ENCODE results near the gene LAMC2. TPM values are rescaled to one million over a fixed set of nuclear protein-coding genes. Genes with fewer than 3 reads are reported as not detected.

Gene LAMC2
- total RNA-seq, 5 donors from 2014 or later (not counting 1 experiment from before 2014, with no cell fraction given) = 0.03 to 0.15 (median 0.09) TPM; not detected in 2

- no peak overlapping the region for H3K27ac Mint-ChIP-seq
- H3K27me3 Mint-ChIP-seq = peaks cover 2 to 7% of the 10 kb centered on the region in 2 donors
- H3K9me3 ChIP-seq = no peaks in the 10 kb centered on the region
- ChIA-PET POLR2A (interaction anchor here in 1 of 2 donors (0.6 kb wide), 1 partner anchor 333 kb away, joined by 3 read pairs; no protein-coding TSS in a partner anchor), CTCF (no interaction called here)
- H3K4me3 ChIP-seq (ENCODE audit: control insufficient read depth in 1 of 2, extremely low read depth in 1 of 2, low read length in 1 of 2) = no peak overlapping the region
- H3K4me3 Mint-ChIP-seq = no peak overlapping the region
- no peaks in the 10 kb centered on the region for H3K4me1 Mint-ChIP-seq
- no peak for DNase-seq
- H3K9me3 Mint-ChIP-seq = no peaks in the 10 kb centered on the region
- H3K27ac ChIP-seq (ENCODE audit: low read length) = no peak overlapping the region
- no peaks in the 10 kb centered on the region for H3K4me1 ChIP-seq (ENCODE audit: control insufficient read depth in 1 of 2, extremely low read depth in 1 of 2, insufficient read depth in 2 of 2, low read length in 2 of 2)
- no CpG with 5 or more reads among the region's 6 CpGs for WGBS (ENCODE audit: insufficient coverage)
- H3K36me3 ChIP-seq (ENCODE audit: control insufficient read depth in 2 of 2, extremely low read depth in 1 of 2, insufficient read depth in 1 of 2, low read length in 1 of 2) = no peaks in the 10 kb centered on the region
- H3K27me3 ChIP-seq (replicated peaks in 1 of 2; ENCODE audit: control insufficient read depth in 2 of 2, extremely low read depth in 1 of 2, insufficient read depth in 2 of 2, low read length in 1 of 2) = no peaks in the 10 kb centered on the region
- no peak for ATAC-seq (replicated peaks in 1 of 4)
- no peaks in the 10 kb centered on the region for H3K36me3 Mint-ChIP-seq
Measured at GRCh38 chr1:183236158-183236725, 50.2 kb downstream of the LAMC2 start.

DNA sequence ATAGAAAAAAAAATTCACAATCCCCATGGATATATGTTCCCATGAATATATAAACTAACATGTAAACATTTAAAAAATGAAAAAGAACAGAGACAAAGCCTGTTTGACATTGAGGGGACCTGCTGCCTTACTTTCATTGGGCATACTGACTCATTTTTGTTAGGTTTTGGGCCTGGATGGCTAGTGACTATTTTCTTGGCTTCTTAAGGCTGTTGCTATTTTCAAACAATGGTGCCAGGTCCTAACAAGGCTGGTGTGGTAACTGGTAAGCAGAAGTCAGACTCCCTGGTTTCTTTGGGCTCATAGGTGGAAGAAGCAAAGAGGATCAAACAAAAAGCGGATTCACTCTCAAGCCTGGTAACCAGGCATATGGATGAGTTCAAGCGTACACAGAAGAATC lies 51.0 kb downstream of the LAMC2 start:
- Histone ChIP-seq H3K9me3 (no peaks in the 10 kb centered on the region), H3K36me3 (ENCODE audit: control insufficient read depth in 2 of 2, extremely low read depth in 1 of 2, insufficient read depth in 1 of 2, low read length in 1 of 2) (no peaks in the 10 kb centered on the region), H3K27me3 (replicated peaks in 1 of 2; ENCODE audit: control insufficient read depth in 2 of 2, extremely low read depth in 1 of 2, insufficient read depth in 2 of 2, low read length in 1 of 2) (no peaks in the 10 kb centered on the region), H3K4me1 (ENCODE audit: control insufficient read depth in 1 of 2, extremely low read depth in 1 of 2, insufficient read depth in 2 of 2, low read length in 2 of 2) (no peaks in the 10 kb centered on the region), H3K4me3 (ENCODE audit: control insufficient read depth in 1 of 2, extremely low read depth in 1 of 2, low read length in 1 of 2) (no peak overlapping the region), H3K27ac (ENCODE audit: low read length) (no peak overlapping the region)
- Mint-ChIP-seq H3K27me3 (peaks cover 5 to 7% of the 10 kb centered on the region in 2 donors), H3K36me3 (no peaks in the 10 kb centered on the region), H3K4me3 (no peak overlapping the region), H3K9me3 (no peaks in the 10 kb centered on the region), H3K4me1 (no peaks in the 10 kb centered on the region), H3K27ac (no peak overlapping the region)
- ATAC-seq (replicated peaks in 1 of 4) (no peak), DNase-seq (no peak)
- CTCF ChIA-PET = no interaction called here
- 100% methylated on average over 1 of the region's 2 CpGs for WGBS (ENCODE audit: insufficient coverage)
- POLR2A ChIA-PET = no interaction called here

- no peaks in the 10 kb centered on the region for H3K27me3 ChIP-seq (replicated peaks in 1 of 2; ENCODE audit: control insufficient read depth in 2 of 2, extremely low read depth in 1 of 2, insufficient read depth in 2 of 2, low read length in 1 of 2)
- H3K9me3 Mint-ChIP-seq = no peaks in the 10 kb centered on the region
- H3K36me3 Mint-ChIP-seq = no peaks in the 10 kb centered on the region
- no peak for DNase-seq
- no peak for ATAC-seq (replicated peaks in 1 of 4)
- H3K9me3 ChIP-seq = no peaks in the 10 kb centered on the region
- H3K4me1 Mint-ChIP-seq = no peaks in the 10 kb centered on the region
- peaks cover 7 to 9% of the 10 kb centered on the region in 2 donors for H3K27me3 Mint-ChIP-seq
- H3K36me3 ChIP-seq (ENCODE audit: control insufficient read depth in 2 of 2, extremely low read depth in 1 of 2, insufficient read depth in 1 of 2, low read length in 1 of 2) = no peaks in the 10 kb centered on the region
- H3K27ac ChIP-seq (ENCODE audit: low read length) = no peak overlapping the region
- WGBS (ENCODE audit: insufficient coverage) = 83% methylated on average over 1 of the region's 2 CpGs
- H3K27ac Mint-ChIP-seq = no peak overlapping the region
- no peak overlapping the region for H3K4me3 Mint-ChIP-seq
- no peak overlapping the region for H3K4me3 ChIP-seq (ENCODE audit: control insufficient read depth in 1 of 2, extremely low read depth in 1 of 2, low read length in 1 of 2)
- ChIA-PET POLR2A (no interaction called here), CTCF (no interaction called here)
- no peaks in the 10 kb centered on the region for H3K4me1 ChIP-seq (ENCODE audit: control insufficient read depth in 1 of 2, extremely low read depth in 1 of 2, insufficient read depth in 2 of 2, low read length in 2 of 2)
Measured at GRCh38 chr1:183238071-183238470, 52.0 kb downstream of the LAMC2 start.

DNA sequence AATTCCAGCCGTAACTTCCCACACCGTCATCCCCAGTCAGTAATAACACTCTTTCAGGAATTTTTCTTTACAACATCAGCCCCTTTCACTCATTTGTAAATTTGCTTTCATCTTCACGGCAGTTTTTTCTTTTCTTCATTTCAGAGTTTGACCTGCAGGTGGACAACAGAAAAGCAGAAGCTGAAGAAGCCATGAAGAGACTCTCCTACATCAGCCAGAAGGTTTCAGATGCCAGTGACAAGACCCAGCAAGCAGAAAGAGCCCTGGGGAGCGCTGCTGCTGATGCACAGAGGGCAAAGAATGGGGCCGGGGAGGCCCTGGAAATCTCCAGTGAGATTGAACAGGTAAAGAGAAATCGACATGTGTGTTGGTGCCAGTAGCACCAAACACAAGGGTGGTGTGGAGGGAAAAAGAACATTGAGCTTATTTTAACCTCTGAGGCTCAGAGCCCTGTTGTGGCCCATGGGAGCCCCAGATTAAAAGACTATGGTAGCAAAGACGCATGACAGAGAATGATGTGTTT lies 53.2 kb downstream of the LAMC2 start:
- Histone ChIP-seq H3K27ac (ENCODE audit: low read length) (no peak overlapping the region), H3K36me3 (ENCODE audit: control insufficient read depth in 2 of 2, extremely low read depth in 1 of 2, insufficient read depth in 1 of 2, low read length in 1 of 2) (no peaks in the 10 kb centered on the region), H3K4me3 (ENCODE audit: control insufficient read depth in 1 of 2, extremely low read depth in 1 of 2, low read length in 1 of 2) (no peak overlapping the region), H3K4me1 (ENCODE audit: control insufficient read depth in 1 of 2, extremely low read depth in 1 of 2, insufficient read depth in 2 of 2, low read length in 2 of 2) (no peaks in the 10 kb centered on the region), H3K9me3 (no peaks in the 10 kb centered on the region), H3K27me3 (replicated peaks in 1 of 2; ENCODE audit: control insufficient read depth in 2 of 2, extremely low read depth in 1 of 2, insufficient read depth in 2 of 2, low read length in 1 of 2) (no peaks in the 10 kb centered on the region)
- no peak overlapping the region for H3K27ac Mint-ChIP-seq
- no peaks in the 10 kb centered on the region for H3K4me1 Mint-ChIP-seq
- WGBS (ENCODE audit: insufficient coverage) = 76% methylated on average over 7 of the region's 7 CpGs
- no peak overlapping the region for H3K4me3 Mint-ChIP-seq
- ChIA-PET POLR2A (no interaction called here), CTCF (no interaction called here)
- H3K9me3 Mint-ChIP-seq = no peaks in the 10 kb centered on the region
- no peaks in the 10 kb centered on the region for H3K36me3 Mint-ChIP-seq
- ATAC-seq (replicated peaks in 1 of 4) (no peak), DNase-seq (no peak)
- peaks cover 11% of the 10 kb centered on the region in 2 donors for H3K27me3 Mint-ChIP-seq

DNA sequence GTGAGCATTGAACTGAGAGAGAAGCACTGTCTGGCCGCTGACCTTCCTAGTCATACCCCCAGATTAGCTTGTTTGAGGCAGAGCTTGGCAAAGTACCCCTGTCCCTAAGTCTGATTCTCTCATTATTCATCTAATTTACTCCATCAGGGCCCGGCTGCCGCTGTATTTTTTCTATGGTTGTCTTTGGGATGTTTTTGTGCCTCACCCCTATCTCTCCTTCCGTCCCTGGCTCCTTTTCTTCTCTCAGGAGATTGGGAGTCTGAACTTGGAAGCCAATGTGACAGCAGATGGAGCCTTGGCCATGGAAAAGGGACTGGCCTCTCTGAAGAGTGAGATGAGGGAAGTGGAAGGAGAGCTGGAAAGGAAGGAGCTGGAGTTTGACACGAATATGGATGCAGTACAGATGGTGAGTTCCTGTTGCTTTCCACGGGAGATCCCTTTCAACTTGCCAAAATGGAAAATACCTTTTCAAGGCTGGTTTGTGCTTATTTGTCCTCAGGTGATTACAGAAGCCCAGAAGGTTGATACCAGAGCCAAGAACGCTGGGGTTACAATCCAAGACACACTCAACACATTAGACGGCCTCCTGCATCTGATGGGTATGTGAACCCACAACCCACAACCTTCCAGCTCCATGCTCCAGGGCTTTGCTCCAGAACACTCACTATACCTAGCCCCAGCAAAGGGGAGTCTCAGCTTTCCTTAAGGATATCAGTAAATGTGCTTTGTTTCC lies 53.9 kb downstream of the LAMC2 start:
- peaks cover 11% of the 10 kb centered on the region in 2 donors for H3K27me3 Mint-ChIP-seq
- H3K4me3 Mint-ChIP-seq = no peak overlapping the region
- DNase-seq (no peak), ATAC-seq (replicated peaks in 1 of 4) (no peak)
- H3K27ac Mint-ChIP-seq = no peak overlapping the region
- H3K4me3 ChIP-seq (ENCODE audit: control insufficient read depth in 1 of 2, extremely low read depth in 1 of 2, low read length in 1 of 2) = no peak overlapping the region
- H3K9me3 ChIP-seq = no peaks in the 10 kb centered on the region
- no peaks in the 10 kb centered on the region for H3K4me1 Mint-ChIP-seq
- no peaks in the 10 kb centered on the region for H3K36me3 Mint-ChIP-seq
- POLR2A ChIA-PET = no interaction called here
- WGBS (ENCODE audit: insufficient coverage) = 65% methylated on average over 4 of the region's 8 CpGs
- H3K9me3 Mint-ChIP-seq = no peaks in the 10 kb centered on the region
- CTCF ChIA-PET = no interaction called here
- no peaks in the 10 kb centered on the region for H3K4me1 ChIP-seq (ENCODE audit: control insufficient read depth in 1 of 2, extremely low read depth in 1 of 2, insufficient read depth in 2 of 2, low read length in 2 of 2)
- H3K27me3 ChIP-seq (replicated peaks in 1 of 2; ENCODE audit: control insufficient read depth in 2 of 2, extremely low read depth in 1 of 2, insufficient read depth in 2 of 2, low read length in 1 of 2) = no peaks in the 10 kb centered on the region
- H3K27ac ChIP-seq (ENCODE audit: low read length) = no peak overlapping the region
- no peaks in the 10 kb centered on the region for H3K36me3 ChIP-seq (ENCODE audit: control insufficient read depth in 2 of 2, extremely low read depth in 1 of 2, insufficient read depth in 1 of 2, low read length in 1 of 2)

- no CpG with 5 or more reads among the region's 4 CpGs for WGBS (ENCODE audit: insufficient coverage)
- Mint-ChIP-seq H3K4me3 (no peak overlapping the region), H3K27ac (no peak overlapping the region), H3K9me3 (no peaks in the 10 kb centered on the region), H3K36me3 (no peaks in the 10 kb centered on the region), H3K27me3 (peaks cover 14% of the 10 kb centered on the region in 2 donors), H3K4me1 (no peaks in the 10 kb centered on the region)
- Histone ChIP-seq H3K4me1 (ENCODE audit: control insufficient read depth in 1 of 2, extremely low read depth in 1 of 2, insufficient read depth in 2 of 2, low read length in 2 of 2) (no peaks in the 10 kb centered on the region), H3K27ac (ENCODE audit: low read length) (no peak overlapping the region), H3K36me3 (ENCODE audit: control insufficient read depth in 2 of 2, extremely low read depth in 1 of 2, insufficient read depth in 1 of 2, low read length in 1 of 2) (no peaks in the 10 kb centered on the region), H3K27me3 (replicated peaks in 1 of 2; ENCODE audit: control insufficient read depth in 2 of 2, extremely low read depth in 1 of 2, insufficient read depth in 2 of 2, low read length in 1 of 2) (no peaks in the 10 kb centered on the region), H3K9me3 (no peaks in the 10 kb centered on the region), H3K4me3 (ENCODE audit: control insufficient read depth in 1 of 2, extremely low read depth in 1 of 2, low read length in 1 of 2) (no peak overlapping the region)
- ATAC-seq (replicated peaks in 1 of 4) (no peak), DNase-seq (no peak)
- ChIA-PET POLR2A (no interaction called here), CTCF (interaction anchor here in 1 of 2 donors (0.7 kb wide), 1 partner anchor 674 kb away, joined by 5 read pairs; no protein-coding TSS in a partner anchor)
Measured at GRCh38 chr1:183240526-183240825, 54.4 kb downstream of the LAMC2 start.

Measured in T-cell (primary cell).